Tibial nerve (tissue), 3 donors: ENCODE data around the gene KRT28.

Experiments used
- POLR2A ChIP-seq, 2 donors: fragments of 450-650 bp; IDR thresholded peaks; one replicate each; pipeline ENCODE4 v1.6.1; 2017; ENCODE audit warnings: antibody characterized with exemption in 2 of 2, mild to moderate bottlenecking in 2 of 2, moderate library complexity in 2 of 2
- TF ChIP-seq, protein P1 (sequence below), 5 experiments: fragments of 200-600 bp in 3 of 5; fragments of 450-650 bp in 2 of 5; sonication (generic) in 3 of 5; IDR thresholded peaks; one replicate each; pipeline ENCODE4 v1.5.1; 2016 to 2019; ENCODE audit warnings: antibody characterized with exemption in 5 of 5, mild to moderate bottlenecking in 3 of 5, moderate library complexity in 2 of 5

- TF ChIP-seq, protein P1, sequence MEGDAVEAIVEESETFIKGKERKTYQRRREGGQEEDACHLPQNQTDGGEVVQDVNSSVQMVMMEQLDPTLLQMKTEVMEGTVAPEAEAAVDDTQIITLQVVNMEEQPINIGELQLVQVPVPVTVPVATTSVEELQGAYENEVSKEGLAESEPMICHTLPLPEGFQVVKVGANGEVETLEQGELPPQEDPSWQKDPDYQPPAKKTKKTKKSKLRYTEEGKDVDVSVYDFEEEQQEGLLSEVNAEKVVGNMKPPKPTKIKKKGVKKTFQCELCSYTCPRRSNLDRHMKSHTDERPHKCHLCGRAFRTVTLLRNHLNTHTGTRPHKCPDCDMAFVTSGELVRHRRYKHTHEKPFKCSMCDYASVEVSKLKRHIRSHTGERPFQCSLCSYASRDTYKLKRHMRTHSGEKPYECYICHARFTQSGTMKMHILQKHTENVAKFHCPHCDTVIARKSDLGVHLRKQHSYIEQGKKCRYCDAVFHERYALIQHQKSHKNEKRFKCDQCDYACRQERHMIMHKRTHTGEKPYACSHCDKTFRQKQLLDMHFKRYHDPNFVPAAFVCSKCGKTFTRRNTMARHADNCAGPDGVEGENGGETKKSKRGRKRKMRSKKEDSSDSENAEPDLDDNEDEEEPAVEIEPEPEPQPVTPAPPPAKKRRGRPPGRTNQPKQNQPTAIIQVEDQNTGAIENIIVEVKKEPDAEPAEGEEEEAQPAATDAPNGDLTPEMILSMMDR (IDR thresholded peaks at IDR 0.05): no peak
- no peak for TF ChIP-seq POLR2A (IDR thresholded peaks at IDR 0.05)
Observed at GRCh38 chr17:40809721-40810421, 10.1 kb upstream of the KRT28 start.
